Muscle of back (tissue), 11 donors: ENCODE data around the gene CGREF1. TPM values are rescaled to one million over a fixed set of nuclear protein-coding genes. Genes with fewer than 3 reads are reported as not detected.
A peak's percentile ranks its signal among the peaks of the same experiment; 100 is the strongest.
"Not testable (repeated sequence)": the region's sequence is repeated elsewhere in the genome, so short reads cannot be mapped to it uniquely, and the experiment has no call there.

Experiments
- DNase-seq, 3 donors: peaks; one replicate each; pipeline versions ENCODE4 v3.0.0 to v3.0.0-alpha.2; 2013
- polyA plus RNA-seq, 10 donors: library from polyadenylated mRNA; unstranded; fragments of 120-200 nt; gene quantifications; one replicate each; pipeline ENCODE4 v1.2.1, GENCODE V29; 2013; ENCODE audit not compliant: insufficient read length in 10 of 10

CGREF1 gene
- polyA plus RNA-seq, 10 donors = 1.3 to 5.6 (median 3.2) TPM

- no peak for DNase-seq
These were observed 19.2 kb upstream of the CGREF1 start for GRCh38 chr2:27138111-27138510.

GRCh38 chr2:27137322-27137935 lies 18.5 kb upstream of the CGREF1 start:
- no peak for DNase-seq

- no peak for DNase-seq
These were observed 17.8 kb upstream of the CGREF1 start for GRCh38 chr2:27136751-27137150.

- DNase-seq = no peak
These were observed 16.6 kb upstream of the CGREF1 start for GRCh38 chr2:27135478-27135955.

GRCh38 chr2:27134781-27135477 lies 16.0 kb upstream of the CGREF1 start:
- no peak for DNase-seq

GRCh38 chr2:27133905-27134780 lies 15.2 kb upstream of the CGREF1 start, which contains the start of gene PREB:
TSS of gene PREB (minus strand) at chr2:27134636. CDS start at chr2:27134421, 215 bp downstream.
- DNase-seq = peak; percentile 96 to 99 (median 98)

GRCh38 chr2:27133195-27133875 lies 14.4 kb upstream of the CGREF1 start:
- DNase-seq = no peak

GRCh38 chr2:27131429-27131828 lies 12.5 kb upstream of the CGREF1 start:
- no peak for DNase-seq

- DNase-seq = no peak
These were observed 11.5 kb upstream of the CGREF1 start for GRCh38 chr2:27130396-27130795.

GRCh38 chr2:27128668-27129571 lies 10.0 kb upstream of the CGREF1 start:
- DNase-seq = no peak

GRCh38 chr2:27127883-27128667 lies 9.1 kb upstream of the CGREF1 start:
- no peak for DNase-seq

- no peak for DNase-seq
These were observed 7.4 kb upstream of the CGREF1 start for GRCh38 chr2:27126252-27126710.

GRCh38 chr2:27125104-27125503 lies 6.2 kb upstream of the CGREF1 start:
- DNase-seq = no peak

GRCh38 chr2:27123302-27124150 lies 4.6 kb upstream of the CGREF1 start, which contains the start of gene ABHD1:
TSS of gene ABHD1 (plus strand) at chr2:27123815. CDS start at chr2:27123949, 134 bp downstream.
- peak in 1 of 3 donors; percentile 66 for DNase-seq

- no peak for DNase-seq
These were observed 3.9 kb upstream of the CGREF1 start for GRCh38 chr2:27122791-27123190.

GRCh38 chr2:27121906-27122305 lies 3.0 kb upstream of the CGREF1 start:
- no peak for DNase-seq

GRCh38 chr2:27119330-27119670 lies 372 bp upstream of the CGREF1 start:
- not testable (repeated sequence) for DNase-seq

- no peak for DNase-seq
These were observed 868 bp downstream of the CGREF1 start for GRCh38 chr2:27117995-27118524.
